Femur (tissue), 1 donor: ENCODE results near the gene DAB1.
A peak's percentile ranks its signal among the peaks of the same experiment; 100 is the strongest.
"Not testable (repeated sequence)": the region's sequence is repeated elsewhere in the genome, so short reads cannot be mapped to it uniquely, and the experiment has no call there.

Source experiments
- DNase-seq: peaks from one replicate; pipeline ENCODE4 v3.0.0-alpha.2; 2017

DAB1 gene

DNA sequence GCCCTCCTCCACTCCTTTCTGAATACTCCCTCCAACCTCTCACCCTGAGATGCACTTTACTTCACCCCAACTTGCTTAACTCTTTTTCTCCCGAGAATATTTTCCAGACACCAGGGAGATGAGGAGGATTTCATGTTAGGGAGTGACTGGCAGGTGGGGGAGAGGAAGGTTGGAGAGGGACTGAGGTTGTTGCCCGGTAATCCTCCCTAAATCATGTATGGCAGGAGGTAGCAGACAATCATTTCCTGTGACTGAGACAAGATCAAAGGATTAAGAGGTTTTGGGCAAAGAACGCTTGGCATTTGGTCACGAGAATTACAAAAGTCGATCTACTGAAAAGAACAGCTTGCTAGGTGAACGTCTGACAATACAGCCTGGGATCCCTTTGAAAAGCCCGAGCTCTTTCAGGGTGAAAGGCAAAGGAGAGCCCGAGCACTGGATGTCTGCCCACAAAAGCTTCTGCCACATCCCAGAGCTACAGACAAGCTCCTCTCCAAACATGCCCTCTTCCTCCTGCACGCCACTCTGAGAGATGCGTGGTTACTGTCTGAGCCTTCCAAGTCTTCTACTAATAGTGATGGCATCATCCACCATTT lies 154.1 kb downstream of the DAB1 start:
- no peak for DNase-seq

DNA sequence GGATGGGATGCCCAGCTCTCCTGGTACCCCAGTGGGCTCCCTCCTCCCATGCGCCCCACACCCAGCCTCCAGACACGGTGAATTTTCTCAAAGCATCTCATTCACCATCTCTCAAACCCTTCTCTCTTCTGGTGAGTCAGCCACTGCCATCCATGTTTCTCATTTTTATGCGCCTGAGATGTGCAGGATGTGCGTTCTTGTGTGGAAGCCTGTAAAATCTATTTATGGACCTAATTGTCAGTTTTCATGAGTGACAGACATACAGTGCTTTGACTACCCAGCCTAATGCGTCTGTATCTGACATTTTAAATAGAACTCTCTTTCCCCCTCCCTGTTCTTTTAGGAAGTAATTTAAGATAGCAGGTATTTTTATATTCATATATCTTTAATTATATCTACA lies 158.8 kb downstream of the DAB1 start:
- no peak for DNase-seq

DNA sequence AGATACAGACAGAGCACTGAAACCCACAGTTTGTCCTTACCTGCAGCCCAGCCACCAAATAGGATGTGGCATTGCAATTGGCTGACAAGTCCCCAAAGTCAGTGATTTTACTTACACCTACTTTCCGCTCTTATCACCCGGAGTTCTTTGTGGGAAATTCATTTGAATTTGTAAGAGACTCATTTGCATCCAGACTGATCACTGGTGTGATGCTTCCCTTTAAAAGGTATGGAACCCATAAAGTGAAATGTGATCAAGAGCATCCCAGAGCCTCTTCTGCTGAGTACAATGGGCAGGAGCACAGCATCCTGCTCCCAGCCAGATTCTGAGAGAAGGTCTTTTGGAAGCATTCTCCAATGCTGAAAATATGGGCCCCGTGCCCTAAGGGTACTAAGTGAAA lies 161.4 kb downstream of the DAB1 start:
- DNase-seq, result no peak

DNA sequence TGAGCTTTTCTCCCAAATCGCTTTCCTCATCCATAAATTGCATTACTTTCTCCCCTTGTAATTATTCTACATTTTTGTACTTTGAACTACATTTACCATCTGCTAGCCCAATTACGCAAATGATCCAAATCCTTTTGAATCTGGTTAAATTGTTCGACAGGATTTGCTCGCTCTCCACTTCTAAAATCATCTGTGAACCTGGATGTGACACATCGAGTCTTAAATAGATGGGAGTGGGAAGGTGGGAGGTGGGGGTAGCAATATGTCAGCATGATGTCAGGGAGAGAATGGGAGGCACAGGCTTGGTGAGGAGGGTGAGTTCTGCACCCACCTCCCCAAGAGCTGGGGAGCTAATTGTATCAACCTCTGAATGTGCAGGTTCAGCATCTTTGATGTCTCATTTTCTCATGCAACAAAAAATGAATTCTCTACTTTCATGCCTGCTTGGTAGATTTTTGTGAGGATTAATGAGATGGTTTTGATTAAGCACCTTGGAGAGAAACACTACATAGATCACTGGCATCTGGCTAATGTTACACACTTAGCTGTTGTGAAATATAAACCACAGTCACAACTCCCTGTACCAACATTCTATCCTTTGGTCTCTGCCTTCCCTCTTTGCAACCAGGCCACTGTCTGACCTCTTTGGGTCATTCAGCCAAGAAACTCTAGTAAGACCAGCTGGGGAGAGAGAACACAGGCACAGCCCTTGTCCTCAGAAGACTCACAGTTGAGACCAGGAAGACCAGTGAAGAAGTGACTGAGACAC lies 165.1 kb downstream of the DAB1 start:
- no peak for DNase-seq

DNA sequence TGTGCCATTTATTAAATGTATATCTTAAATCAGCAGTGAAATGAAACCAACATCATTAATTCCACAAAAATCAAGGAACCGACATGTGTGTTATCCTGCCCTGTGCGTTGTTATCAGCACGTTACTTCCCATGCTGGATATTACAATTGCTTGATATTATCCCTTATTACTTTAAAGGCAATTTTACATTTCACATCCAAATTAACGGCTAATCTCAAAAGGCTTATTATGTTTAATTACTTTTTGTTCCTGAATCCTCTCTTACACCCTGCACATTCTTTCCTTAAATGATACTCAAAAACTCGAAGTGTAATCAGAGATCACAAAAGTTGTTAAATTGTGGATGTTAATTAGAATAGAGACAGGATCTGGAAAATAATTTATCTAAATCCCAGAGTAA lies 167.9 kb downstream of the DAB1 start:
- no peak for DNase-seq

DNA sequence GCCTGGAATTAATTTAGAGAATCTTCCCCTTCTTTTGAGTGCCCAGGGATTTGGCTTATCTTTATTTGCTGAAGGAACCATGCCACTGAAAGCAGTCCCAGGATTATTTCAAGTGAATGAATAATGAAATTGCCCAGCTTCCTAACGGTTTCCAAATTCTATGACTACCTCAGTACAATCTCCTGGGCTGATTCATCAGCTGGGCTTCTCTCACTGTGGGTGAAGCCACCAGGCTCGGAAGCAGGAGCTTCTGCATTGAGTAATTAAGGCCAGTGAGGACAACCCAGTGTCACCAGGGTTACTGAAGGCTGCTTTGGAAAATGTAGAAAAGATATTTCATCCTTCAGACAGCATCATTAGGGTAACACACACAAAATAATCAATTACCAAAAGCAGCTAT lies 169.8 kb downstream of the DAB1 start:
- no peak for DNase-seq

DNA sequence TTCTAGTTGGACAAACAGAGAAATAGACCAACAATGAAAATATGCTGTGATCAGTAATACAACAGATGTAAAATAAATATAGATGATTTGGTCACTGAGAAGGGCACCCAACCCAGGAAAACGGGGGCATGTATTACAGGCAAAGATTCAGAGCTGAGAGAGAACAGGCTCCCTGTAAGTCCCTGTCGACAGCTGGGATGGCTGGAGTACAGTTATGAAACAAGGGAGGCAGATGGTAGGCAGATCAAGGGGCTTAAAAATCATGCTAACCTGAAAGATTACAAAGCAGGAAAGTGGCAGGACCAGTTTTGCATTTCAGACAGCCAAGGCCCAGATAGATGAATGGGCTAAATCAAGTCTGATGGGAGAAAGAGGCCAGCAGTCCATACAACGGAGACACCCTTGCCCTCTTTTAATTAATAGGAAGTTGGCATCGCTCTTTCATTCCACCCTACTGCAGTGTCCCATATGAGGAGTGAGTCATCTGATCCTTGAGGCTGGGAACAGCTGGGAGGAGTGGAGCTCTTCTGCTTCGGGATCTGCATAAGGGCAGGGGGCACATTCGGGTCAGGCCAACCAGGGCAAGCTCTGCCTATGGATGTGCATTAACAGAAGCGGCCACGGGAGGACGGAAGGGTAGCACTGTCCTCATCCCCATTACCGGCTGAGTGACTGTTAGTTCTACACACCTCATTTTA lies 171.1 kb downstream of the DAB1 start:
- DNase-seq, result no peak

DNA sequence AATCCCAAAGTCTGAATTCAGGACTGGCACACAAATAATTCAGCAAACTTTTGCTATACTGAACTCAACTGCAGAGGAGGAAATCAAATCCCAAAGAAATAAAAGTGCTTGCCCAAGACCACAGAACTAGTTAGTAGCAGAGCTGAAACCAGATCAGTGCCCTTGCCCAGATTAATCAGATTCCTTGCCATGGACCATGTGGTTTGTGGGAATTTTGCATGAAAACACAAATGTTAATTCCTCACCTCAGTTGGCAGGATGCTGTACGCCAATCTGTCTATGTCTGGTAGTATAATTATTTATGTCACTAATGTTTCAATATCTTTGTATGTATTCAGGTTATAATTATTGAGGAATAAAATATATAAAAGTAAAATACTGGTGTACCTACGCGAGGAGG lies 173.8 kb downstream of the DAB1 start:
- no peak for DNase-seq

DNA sequence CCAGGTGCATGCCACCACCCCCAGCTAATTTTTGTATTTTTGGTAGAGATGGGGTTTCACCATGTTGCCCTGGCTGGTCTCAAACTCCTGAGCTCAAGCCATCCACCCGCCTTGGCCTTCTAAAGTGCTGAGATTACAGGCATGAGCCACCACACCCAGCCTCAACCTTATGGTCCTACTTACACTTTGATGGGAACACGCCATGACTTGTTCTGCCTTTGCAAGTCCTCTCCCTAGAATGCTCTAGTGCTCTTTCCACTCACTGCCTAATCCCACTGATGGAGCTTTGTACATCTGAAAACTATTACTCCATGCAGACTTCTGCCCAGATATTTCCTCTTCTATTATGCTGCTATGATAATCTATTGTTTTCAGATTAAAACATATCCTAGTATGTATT lies 174.3 kb downstream of the DAB1 start:
- DNase-seq, result no peak

DNA sequence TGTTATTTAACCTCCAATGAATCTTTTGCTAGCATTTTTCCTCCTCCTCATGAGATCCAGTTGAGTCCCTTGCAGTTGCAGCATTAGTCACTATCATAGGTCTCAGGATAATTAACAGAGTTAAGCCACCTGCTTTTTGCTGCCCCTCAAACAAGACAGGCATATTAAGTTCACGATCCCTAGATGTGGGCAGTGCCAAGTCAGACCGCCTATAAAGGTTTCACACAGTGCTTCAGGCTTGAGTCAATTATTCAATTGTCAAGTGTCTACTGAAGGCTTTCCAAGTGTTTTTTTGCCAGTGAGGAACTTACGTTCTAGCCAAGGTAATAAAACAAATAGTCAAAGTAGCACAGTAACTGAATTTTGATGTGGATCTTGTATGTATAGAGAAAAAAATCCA lies 175.0 kb downstream of the DAB1 start:
- DNase-seq, result no peak

DNA sequence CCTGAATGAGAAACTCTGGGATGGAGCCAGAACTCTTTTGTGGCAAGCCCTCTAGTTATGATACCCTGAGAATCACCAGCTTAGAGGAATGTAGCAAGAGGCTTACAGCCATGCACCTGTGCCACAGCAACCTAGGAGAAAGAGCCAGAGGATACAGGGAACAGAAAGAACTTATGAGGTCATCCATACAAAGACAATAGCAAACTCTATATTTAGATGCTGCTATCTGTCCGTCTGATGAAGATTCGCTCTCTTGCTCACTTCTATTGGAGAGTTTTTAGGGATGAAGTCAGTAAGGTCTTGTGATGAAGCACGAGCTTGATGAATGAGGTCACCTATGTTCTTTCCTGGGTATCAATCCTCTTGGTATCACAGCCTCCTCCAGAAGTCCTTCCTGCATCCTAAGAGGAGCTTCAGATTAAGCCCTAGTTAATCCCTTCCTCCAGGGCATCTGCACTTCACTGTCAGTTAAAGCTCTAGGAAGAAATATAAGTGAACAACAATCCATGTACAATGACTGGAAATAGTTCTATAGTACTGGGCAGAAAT lies 185.6 kb downstream of the DAB1 start:
- DNase-seq, result no peak

DNA sequence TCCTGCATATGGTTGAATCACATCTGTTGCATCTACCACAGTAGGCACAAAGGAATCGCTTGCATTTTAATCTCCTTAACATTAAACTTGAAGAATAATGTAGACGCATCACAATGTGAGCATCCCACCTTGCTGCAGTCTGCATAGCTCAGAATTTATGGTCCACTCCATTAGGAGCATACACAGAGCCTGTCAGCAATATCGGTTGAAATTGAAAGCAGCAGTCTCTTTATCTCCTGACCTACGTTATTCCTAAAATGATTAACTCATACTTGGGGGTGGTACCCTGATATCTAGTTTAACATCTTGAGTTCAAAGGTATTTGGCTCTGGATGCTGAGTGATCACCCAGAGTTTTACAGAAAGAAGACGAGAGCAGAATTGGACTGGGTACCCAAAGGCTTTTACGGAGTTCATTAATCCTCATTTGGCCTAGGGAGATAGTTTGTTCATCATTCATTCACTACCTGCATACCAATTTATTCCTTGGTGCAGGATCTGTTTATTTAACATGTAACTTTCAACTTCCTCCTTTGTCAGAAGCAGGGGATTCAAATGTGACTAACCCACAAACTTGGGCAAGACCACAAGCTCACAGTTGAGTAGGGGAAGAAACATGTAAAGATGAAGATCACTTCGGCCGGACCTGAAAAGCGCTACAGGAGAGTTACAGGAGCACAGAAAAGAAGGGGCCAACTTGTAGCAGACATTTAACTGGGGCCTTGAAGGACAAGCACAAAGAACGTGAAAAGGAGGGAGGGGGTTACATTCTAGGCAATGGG lies 187.9 kb downstream of the DAB1 start:
- no peak for DNase-seq

DNA sequence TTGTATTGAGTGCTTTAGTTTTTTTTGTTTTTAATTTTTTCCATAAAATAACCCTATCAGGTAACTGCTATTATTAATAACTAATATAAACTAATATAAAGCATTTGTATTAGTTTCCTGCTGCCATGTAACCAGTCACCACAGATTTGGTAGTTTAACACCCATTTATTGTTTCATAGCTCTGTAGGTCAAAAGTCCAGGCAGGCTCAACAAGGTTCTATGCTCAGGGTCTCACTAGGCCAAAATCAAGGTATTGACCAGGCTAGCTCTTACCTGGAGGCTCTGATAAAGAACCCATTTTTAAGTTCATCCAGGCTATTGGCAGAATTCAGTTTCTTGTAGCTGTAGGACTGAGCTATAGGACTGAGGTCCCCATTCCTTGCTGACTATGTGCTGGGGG lies 189.4 kb downstream of the DAB1 start:
- no peak for DNase-seq

DNA sequence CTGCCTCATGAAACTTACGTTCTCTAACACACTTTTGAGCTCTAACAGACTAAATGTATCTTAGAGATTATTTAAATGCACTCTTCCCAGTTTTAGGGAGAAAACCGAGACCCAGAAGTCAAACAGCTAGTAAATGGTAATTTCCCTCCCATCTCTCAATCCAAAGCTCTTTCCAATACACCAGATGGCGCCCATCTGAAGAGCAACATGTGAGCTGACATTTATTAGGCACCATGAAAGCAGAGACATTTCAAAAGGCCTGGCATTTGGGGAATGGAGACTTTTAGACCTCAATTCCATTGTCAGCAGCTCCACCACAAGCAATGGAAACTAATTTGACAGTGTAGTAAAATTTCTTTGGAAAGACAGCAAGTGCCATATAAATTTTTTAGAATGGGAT lies 191.4 kb downstream of the DAB1 start:
- DNase-seq, result no peak

DNA sequence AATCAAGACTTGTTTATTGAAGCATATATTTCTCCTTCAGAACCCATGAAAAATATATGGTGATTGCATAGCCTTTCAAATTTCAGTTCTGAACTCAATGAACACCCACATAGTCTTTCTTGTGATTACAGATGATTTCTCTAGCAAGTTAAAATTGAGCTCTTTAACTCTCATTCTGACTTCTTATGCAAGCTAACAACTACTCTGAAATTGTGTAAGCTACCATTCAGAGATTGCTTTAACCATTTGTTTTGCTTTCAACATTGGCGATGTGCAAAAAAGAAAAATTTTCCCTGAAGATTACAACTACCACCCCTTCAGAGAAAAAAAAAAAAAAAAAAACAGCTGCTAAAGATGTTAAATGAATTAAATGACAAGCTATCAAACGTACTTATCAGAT lies 193.9 kb downstream of the DAB1 start:
- no peak for DNase-seq

DNA sequence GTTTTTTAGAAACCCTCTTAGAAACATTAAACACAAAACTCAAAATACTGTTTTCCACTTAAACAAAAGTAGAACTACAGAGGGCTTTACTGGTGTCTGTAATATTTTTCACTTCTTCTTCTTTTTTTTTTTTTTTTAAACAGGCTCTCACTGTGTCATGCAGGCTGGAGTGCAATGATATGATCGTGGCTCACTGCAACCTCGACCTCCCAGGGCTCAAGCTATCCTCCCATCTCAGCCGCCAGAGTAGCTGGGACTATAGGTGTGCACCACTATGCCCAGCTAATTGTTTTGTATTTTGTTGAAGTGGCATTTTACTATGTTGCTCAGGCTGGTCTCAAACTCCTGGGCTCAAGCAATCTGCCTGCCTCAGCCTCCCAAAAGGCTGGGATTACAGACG lies 194.8 kb downstream of the DAB1 start:
- DNase-seq, result no peak

DNA sequence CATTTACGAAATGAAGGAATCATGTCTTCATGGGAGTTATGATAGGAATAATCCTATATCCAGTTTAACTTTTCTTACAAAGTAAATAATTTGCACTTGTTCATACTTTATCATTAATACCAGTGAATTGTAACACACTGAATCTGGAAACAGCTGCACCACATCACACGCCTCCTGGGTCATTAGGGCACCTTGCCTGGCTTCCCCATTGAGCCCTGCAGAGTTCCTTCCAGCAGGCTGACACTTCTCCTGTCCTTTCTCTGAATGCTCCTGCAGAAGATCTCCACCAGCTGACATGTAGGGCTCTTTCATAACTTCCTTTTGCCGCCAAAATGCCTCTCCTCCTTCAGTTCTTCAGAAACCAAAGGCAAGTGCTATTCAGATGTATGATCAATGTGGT lies 201.1 kb downstream of the DAB1 start:
- no peak for DNase-seq

DNA sequence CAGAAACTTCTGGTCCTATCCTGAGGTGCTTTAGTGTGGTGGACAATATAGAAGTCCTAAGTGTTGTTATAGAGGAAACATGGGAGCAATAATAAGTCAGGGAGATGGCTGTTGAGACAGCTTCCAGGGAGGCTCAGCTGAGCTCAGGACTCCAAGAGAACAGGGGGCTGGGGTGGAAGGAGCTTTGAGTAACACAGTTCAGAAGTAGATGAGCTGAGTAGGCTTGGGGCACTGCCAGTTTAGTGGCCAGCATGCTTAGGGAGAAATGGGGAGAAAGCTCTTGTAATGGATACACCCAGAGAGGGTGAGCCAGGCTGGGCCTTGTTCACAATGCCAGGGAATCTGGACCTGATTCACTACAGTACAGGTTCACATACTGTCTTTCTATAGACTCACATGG lies 201.6 kb downstream of the DAB1 start:
- no peak for DNase-seq

DNA sequence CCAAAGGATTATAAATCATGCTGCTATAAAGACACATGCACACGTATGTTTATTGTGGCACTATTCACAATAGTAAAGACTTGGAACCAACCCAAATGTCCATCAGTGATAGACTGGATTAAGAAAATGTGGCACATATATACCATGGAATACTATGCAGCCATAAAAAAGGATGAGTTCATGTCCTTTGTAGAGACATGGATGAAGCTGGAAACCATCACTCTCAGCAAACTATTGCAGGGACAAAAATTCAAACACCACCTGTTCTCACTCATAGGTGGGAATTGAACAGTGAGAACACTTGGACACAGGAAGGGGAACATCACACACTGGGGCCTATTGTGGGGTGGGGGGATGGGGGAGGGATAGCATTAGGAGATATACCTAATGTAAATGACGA lies 203.0 kb downstream of the DAB1 start:
- DNase-seq, result not testable (repeated sequence)

DNA sequence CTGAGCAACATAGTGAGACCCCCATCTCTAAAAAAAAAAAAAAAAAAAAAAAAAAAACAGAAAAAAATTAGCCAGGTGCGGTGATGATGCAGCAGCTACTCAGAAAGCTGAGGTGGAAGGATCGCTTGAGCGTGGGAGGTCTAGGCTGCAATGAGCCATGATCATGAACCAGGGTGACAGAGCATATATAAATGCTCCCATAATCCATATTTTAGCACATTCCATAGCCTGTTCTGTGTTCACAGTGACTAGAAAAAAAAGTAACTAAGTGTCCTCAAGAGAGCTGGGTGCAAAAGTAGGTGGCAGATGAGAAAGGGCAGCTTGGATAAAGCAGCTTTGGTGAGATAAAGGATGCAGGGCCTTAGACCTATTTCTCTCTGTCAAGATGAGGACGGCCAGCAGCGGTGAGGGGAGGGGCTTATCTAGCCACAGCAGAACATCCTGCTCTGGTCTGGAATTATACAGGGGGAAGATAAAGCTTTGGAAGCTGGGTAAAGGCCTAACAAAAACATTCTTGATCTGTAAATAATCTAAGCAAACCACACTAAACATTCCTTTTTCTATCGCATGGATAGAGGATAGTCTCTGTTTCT lies 205.3 kb downstream of the DAB1 start:
- DNase-seq, result peak; percentile 17

DNA sequence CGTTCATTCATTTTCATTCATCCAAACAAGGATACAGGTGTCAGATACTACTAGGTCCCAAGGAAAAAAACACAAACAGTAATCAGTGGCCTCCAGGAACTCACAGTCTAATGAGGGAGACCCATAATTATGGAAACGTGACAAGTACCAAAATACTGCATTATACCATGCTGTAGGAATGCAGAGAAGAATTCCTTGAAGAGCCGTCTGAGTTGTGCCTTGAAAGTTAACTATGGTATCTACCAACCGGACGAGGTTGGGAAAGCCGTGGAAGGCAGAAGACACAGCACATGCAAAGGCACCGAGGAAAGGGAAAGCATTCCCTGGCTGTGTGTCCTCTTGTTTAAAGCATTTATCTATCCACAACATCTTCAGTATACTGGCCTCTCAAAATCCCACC lies 206.0 kb downstream of the DAB1 start:
- DNase-seq, result no peak

DNA sequence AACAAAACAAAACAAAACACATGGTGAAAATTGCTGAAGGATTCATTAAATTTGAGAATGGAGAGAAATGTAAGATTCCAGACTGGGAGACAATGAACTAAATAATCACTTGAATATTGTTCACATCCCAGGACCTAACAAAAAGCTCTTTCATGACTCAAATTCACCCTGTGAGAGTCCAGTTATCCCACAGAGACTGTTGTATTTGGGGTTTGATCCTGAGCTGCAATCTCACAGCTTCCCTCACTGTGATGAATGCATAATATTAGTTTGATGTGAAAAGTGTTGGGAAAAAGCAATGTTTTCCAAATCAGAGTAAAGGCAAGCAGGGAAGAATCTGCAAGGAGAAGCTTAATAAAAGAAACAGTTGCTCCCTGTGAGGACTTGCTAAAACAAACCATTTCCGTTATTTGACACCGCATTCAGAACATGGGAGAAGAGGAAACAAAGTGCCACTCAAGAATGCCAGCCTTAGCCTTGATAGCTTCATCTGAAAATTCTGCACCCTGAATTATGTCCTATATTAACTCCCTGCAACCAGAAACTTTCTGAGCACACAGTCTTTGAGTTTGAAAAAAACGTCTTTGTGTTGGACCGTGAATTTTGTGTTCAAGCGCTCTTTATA lies 208.8 kb downstream of the DAB1 start:
- no peak for DNase-seq
